ENCODE data around the gene AGFG2. TPM values are rescaled to one million over a fixed set of nuclear protein-coding genes. Genes with fewer than 3 reads are reported as not detected.
"Not testable (repeated sequence)": the region's sequence is repeated elsewhere in the genome, so short reads cannot be mapped to it uniquely, and the experiment has no call there.

AGFG2 gene
- total RNA-seq, 1 donor from 2014 or later, result 14.1 TPM

GRCh38 chr7:100547872-100548271 is 8.9 kb downstream of the AGFG2 start:
- DNase-seq (ENCODE audit: low spot score), result no peak

GRCh38 chr7:100548446-100548845 is 9.4 kb downstream of the AGFG2 start:
- not testable (repeated sequence) for DNase-seq (ENCODE audit: low spot score)

GRCh38 chr7:100552532-100552931 is 13.5 kb downstream of the AGFG2 start:
- DNase-seq (ENCODE audit: low spot score), result no peak

- no peak for DNase-seq (ENCODE audit: low spot score)
These were observed 14.0 kb downstream of the AGFG2 start for GRCh38 chr7:100553032-100553431.

GRCh38 chr7:100555701-100556100 is 16.7 kb downstream of the AGFG2 start:
- no peak for DNase-seq (ENCODE audit: low spot score)

- DNase-seq (ENCODE audit: low spot score), result no peak
These were observed 17.5 kb downstream of the AGFG2 start for GRCh38 chr7:100556541-100556940.

GRCh38 chr7:100559127-100559526 is 20.1 kb downstream of the AGFG2 start:
- no peak for DNase-seq (ENCODE audit: low spot score)

- DNase-seq (ENCODE audit: low spot score), result no peak
These were observed 22.6 kb downstream of the AGFG2 start for GRCh38 chr7:100561491-100562194.

GRCh38 chr7:100562195-100563099 is 23.4 kb downstream of the AGFG2 start:
- DNase-seq (ENCODE audit: low spot score), result peak; percentile 87

- DNase-seq (ENCODE audit: low spot score), result no peak
These were observed 24.1 kb downstream of the AGFG2 start for GRCh38 chr7:100563100-100563564.

GRCh38 chr7:100563809-100564400 is 24.9 kb downstream of the AGFG2 start:
- DNase-seq (ENCODE audit: low spot score), result peak; percentile 91

- DNase-seq (ENCODE audit: low spot score), result not testable (repeated sequence)
These were observed 25.4 kb downstream of the AGFG2 start for GRCh38 chr7:100564405-100564804.

- peak; percentile 65 for DNase-seq (ENCODE audit: low spot score)
These were observed 26.1 kb downstream of the AGFG2 start for GRCh38 chr7:100565133-100565571.

GRCh38 chr7:100566018-100566531 is 27.1 kb downstream of the AGFG2 start:
- no peak for DNase-seq (ENCODE audit: low spot score)

- no peak for DNase-seq (ENCODE audit: low spot score)
These were observed 28.2 kb downstream of the AGFG2 start for GRCh38 chr7:100567031-100567730.

GRCh38 chr7:100567751-100568175 is 28.8 kb downstream of the AGFG2 start:
- no peak for DNase-seq (ENCODE audit: low spot score)

- no peak for DNase-seq (ENCODE audit: low spot score)
These were observed 29.3 kb downstream of the AGFG2 start for GRCh38 chr7:100568176-100568895.

- no peak for DNase-seq (ENCODE audit: low spot score)
These were observed 30.2 kb downstream of the AGFG2 start for GRCh38 chr7:100568896-100569844.

Data from mesenteric fat pad (tissue), 1 donor.